ENCODE measurements around the gene FLNA. TPM values are rescaled to one million over a fixed set of nuclear protein-coding genes. Genes with fewer than 3 reads are reported as not detected.
"Not testable (repeated sequence)": the region's sequence is repeated elsewhere in the genome, so short reads cannot be mapped to it uniquely, and the experiment has no call there.

FLNA gene
- total and polyA plus RNA-seq, 4 experiments from 2014 or later = 87.4 to 871 (median 761) TPM

DNA sequence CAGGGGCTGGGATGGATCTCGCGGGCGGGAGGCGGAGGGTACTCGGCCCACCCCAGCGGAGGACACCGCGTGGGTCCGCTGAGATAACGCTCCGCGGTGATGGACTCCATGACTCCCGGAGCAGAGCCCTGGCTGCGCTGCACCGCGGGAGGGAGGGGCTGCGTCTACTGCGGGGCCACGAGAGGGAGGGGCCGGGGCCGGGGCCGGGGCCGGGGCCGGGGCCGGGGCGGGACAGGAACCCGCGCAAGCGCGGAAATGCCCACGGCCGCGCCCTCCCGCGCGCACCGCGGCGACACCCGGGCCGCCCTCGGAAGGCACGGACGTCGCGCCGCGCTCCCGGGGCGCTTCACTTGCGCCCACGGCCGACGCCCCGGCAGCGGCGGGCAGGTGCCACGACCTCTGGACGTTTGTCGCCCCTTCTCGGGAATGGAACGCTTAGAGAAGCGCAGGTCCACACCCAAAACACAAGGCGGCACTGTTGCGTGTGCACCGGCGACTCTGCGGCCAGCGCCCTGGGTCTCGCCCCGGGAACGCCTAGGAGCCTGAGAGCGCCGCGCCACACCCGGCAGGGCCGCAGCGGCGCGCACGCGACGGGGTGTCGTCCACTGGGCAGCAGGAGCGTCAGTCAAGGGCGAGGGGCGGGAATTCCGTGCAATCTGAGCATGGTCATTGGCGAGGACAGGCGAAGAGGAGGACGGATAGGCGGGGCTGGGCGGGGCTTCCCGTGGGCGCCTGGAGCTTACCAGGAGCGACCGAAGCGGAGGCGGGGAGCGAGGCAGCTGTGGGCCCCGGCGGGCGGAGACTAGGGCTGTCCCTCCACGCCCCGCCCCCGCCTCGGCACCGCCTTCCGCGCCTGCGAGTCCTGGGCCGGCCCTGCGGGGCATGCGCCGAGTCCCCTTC lies 32.8 kb downstream of the FLNA start:
- H3K9me3 Mint-ChIP-seq; POLR2A ChIA-PET (ENCODE audit: partially characterized antibody); H3K27ac ChIP-seq (ENCODE audit: low read depth, low read length); H3K36me3 Mint-ChIP-seq; H3K4me1 Mint-ChIP-seq; H3K36me3 ChIP-seq (ENCODE audit: insufficient read depth, low read length); CTCF ChIA-PET (ENCODE audit: partially characterized antibody); H3K4me3 Mint-ChIP-seq; intact Hi-C loops (cut with micrococcal nuclease); H3K4me3 ChIP-seq (ENCODE audit: low read length in 2 of 2); H3K4me1 ChIP-seq (ENCODE audit: insufficient read depth, low read length); H3K27me3 Mint-ChIP-seq; H3K9me3 ChIP-seq (ENCODE audit: control insufficient read depth in 1 of 2, low read length in 2 of 2); H3K27me3 ChIP-seq (ENCODE audit: insufficient read depth, low read length); H3K27ac Mint-ChIP-seq: not testable (repeated sequence)
- DNase-seq = peak in 3 of 5 donors; percentile 24 to 64 (median 31)

- POLR2A ChIA-PET (ENCODE audit: partially characterized antibody) = interaction anchor here (1.0 kb wide), 1 partner anchor 156 kb away, joined by 3 read pairs; the partner anchor contains the start of gene SLC10A3
- Histone ChIP-seq H3K36me3 (ENCODE audit: insufficient read depth, low read length) (no peaks in the 10 kb centered on the region), H3K4me3 (ENCODE audit: low read length in 2 of 2) (no peak overlapping the region), H3K27ac (ENCODE audit: low read depth, low read length) (no peak overlapping the region), H3K4me1 (ENCODE audit: insufficient read depth, low read length) (peaks cover 16% of the 10 kb centered on the region), H3K9me3 (ENCODE audit: control insufficient read depth in 1 of 2, low read length in 2 of 2) (no peaks in the 10 kb centered on the region), H3K27me3 (ENCODE audit: insufficient read depth, low read length) (no peaks in the 10 kb centered on the region)
- no peaks in the 10 kb centered on the region for H3K36me3 Mint-ChIP-seq
- peak overlapping the region in 6 of 7 donors; percentile 6 to 77 (median 54) for H3K27ac Mint-ChIP-seq
- peak overlapping the region in 3 of 8 donors; percentile 5 to 40 (median 23) for H3K4me3 Mint-ChIP-seq
- no peaks in the 10 kb centered on the region for H3K9me3 Mint-ChIP-seq
- DNase-seq = no peak
- CTCF ChIA-PET (ENCODE audit: partially characterized antibody) = interaction anchor here (1.7 kb wide), 1 partner anchor 26 kb away, joined by 6 read pairs; no protein-coding TSS in a partner anchor
- H3K4me1 Mint-ChIP-seq = peaks cover 9 to 30% (median 15%) of the 10 kb centered on the region in 4 donors
- H3K27me3 Mint-ChIP-seq = no peaks in the 10 kb centered on the region
- intact Hi-C loops (cut with micrococcal nuclease) = no loop called here
These were observed 39.9 kb downstream of the FLNA start for GRCh38 chrX:154334496-154334895.

- H3K36me3 ChIP-seq (ENCODE audit: insufficient read depth, low read length) = no peaks in the 10 kb centered on the region
- H3K4me3 ChIP-seq (ENCODE audit: low read length in 2 of 2) = no peak overlapping the region
- H3K4me1 ChIP-seq (ENCODE audit: insufficient read depth, low read length) = peaks cover 22% of the 10 kb centered on the region
- intact Hi-C loops (cut with micrococcal nuclease) = no loop called here
- no peak overlapping the region for H3K27ac ChIP-seq (ENCODE audit: low read depth, low read length)
- H3K9me3 ChIP-seq (ENCODE audit: control insufficient read depth in 1 of 2, low read length in 2 of 2) = no peaks in the 10 kb centered on the region
- POLR2A ChIA-PET (ENCODE audit: partially characterized antibody) = interaction anchor here (1.0 kb wide), 1 partner anchor 157 kb away, joined by 3 read pairs; the partner anchor contains the start of gene SLC10A3
- peaks cover 11 to 35% (median 17%) of the 10 kb centered on the region in 4 donors for H3K4me1 Mint-ChIP-seq
- H3K9me3 Mint-ChIP-seq = no peaks in the 10 kb centered on the region
- peak overlapping the region in 5 of 7 donors; percentile 24 to 82 (median 60) for H3K27ac Mint-ChIP-seq
- no peak for DNase-seq
- H3K27me3 Mint-ChIP-seq = no peaks in the 10 kb centered on the region
- H3K27me3 ChIP-seq (ENCODE audit: insufficient read depth, low read length) = no peaks in the 10 kb centered on the region
- no peaks in the 10 kb centered on the region for H3K36me3 Mint-ChIP-seq
- peak overlapping the region in 5 of 8 donors; percentile 7 to 58 (median 37) for H3K4me3 Mint-ChIP-seq
- CTCF ChIA-PET (ENCODE audit: partially characterized antibody) = interaction anchor here (1.7 kb wide), 1 partner anchor 25 kb away, joined by 6 read pairs; no protein-coding TSS in a partner anchor
These were observed 40.6 kb downstream of the FLNA start for GRCh38 chrX:154333837-154334271.

GRCh38 chrX:154333116-154333515 lies 41.3 kb downstream of the FLNA start:
- Histone ChIP-seq H3K36me3 (ENCODE audit: insufficient read depth, low read length) (no peaks in the 10 kb centered on the region), H3K9me3 (ENCODE audit: control insufficient read depth in 1 of 2, low read length in 2 of 2) (no peaks in the 10 kb centered on the region), H3K4me1 (ENCODE audit: insufficient read depth, low read length) (peaks cover 29% of the 10 kb centered on the region), H3K4me3 (ENCODE audit: low read length in 2 of 2) (no peak overlapping the region), H3K27ac (ENCODE audit: low read depth, low read length) (no peak overlapping the region), H3K27me3 (ENCODE audit: insufficient read depth, low read length) (no peaks in the 10 kb centered on the region)
- Mint-ChIP-seq H3K27me3 (no peaks in the 10 kb centered on the region), H3K27ac (peak overlapping the region in 1 of 7 donors; percentile 64), H3K4me3 (no peak overlapping the region), H3K9me3 (no peaks in the 10 kb centered on the region), H3K36me3 (no peaks in the 10 kb centered on the region), H3K4me1 (peaks cover 16 to 40% (median 21%) of the 10 kb centered on the region in 4 donors)
- DNase-seq = no peak
- CTCF ChIA-PET (ENCODE audit: partially characterized antibody) = interaction anchor here (1.7 kb wide), 1 partner anchor 24 kb away, joined by 6 read pairs; no protein-coding TSS in a partner anchor
- POLR2A ChIA-PET (ENCODE audit: partially characterized antibody) = no interaction called here
- intact Hi-C loops (cut with micrococcal nuclease) = no loop called here

DNA sequence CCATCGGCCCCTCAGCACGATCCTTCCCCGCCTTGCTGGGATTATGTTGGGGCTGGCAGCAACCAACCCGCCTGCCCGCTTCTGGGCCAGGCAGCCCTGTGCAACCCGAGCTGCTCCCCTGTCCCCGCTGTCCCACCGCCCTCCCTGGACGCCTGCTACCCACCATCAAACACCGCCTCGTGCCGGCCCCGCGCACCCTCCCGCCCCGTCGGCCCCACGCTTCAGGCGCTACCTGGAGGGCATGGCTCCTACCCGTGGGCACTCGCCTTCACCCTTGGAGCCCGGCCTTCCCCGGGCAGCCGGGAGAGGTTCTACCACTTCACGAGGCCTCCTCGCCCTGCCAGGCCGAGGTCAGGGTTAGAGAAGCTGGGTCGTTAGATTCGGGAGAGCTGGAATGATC lies 41.9 kb downstream of the FLNA start:
- peaks cover 20 to 46% (median 26%) of the 10 kb centered on the region in 4 donors for H3K4me1 Mint-ChIP-seq
- CTCF ChIA-PET (ENCODE audit: partially characterized antibody) = interaction anchor here (1.7 kb wide), 1 partner anchor 24 kb away, joined by 6 read pairs; no protein-coding TSS in a partner anchor
- H3K4me3 ChIP-seq (ENCODE audit: low read length in 2 of 2) = no peak overlapping the region
- H3K27ac ChIP-seq (ENCODE audit: low read depth, low read length) = no peak overlapping the region
- no peak overlapping the region for H3K4me3 Mint-ChIP-seq
- H3K9me3 ChIP-seq (ENCODE audit: control insufficient read depth in 1 of 2, low read length in 2 of 2) = no peaks in the 10 kb centered on the region
- no peaks in the 10 kb centered on the region for H3K9me3 Mint-ChIP-seq
- peaks cover 35% of the 10 kb centered on the region for H3K4me1 ChIP-seq (ENCODE audit: insufficient read depth, low read length)
- POLR2A ChIA-PET (ENCODE audit: partially characterized antibody) = no interaction called here
- no peaks in the 10 kb centered on the region for H3K36me3 Mint-ChIP-seq
- intact Hi-C loops (cut with micrococcal nuclease) = no loop called here
- no peak for DNase-seq
- H3K27me3 Mint-ChIP-seq = no peaks in the 10 kb centered on the region
- no peak overlapping the region for H3K27ac Mint-ChIP-seq
- H3K27me3 ChIP-seq (ENCODE audit: insufficient read depth, low read length) = no peaks in the 10 kb centered on the region
- H3K36me3 ChIP-seq (ENCODE audit: insufficient read depth, low read length) = no peaks in the 10 kb centered on the region

GRCh38 chrX:154329294-154329693 lies 45.1 kb downstream of the FLNA start:
- Histone ChIP-seq H3K4me1 (ENCODE audit: insufficient read depth, low read length) (peaks cover 58% of the 10 kb centered on the region), H3K27me3 (ENCODE audit: insufficient read depth, low read length) (no peaks in the 10 kb centered on the region), H3K9me3 (ENCODE audit: control insufficient read depth in 1 of 2, low read length in 2 of 2) (no peaks in the 10 kb centered on the region), H3K36me3 (ENCODE audit: insufficient read depth, low read length) (no peaks in the 10 kb centered on the region), H3K27ac (ENCODE audit: low read depth, low read length) (no peak overlapping the region), H3K4me3 (ENCODE audit: low read length in 2 of 2) (no peak overlapping the region)
- Mint-ChIP-seq H3K27me3 (no peaks in the 10 kb centered on the region), H3K36me3 (no peaks in the 10 kb centered on the region), H3K4me3 (no peak overlapping the region), H3K27ac (peak overlapping the region in 2 of 7 donors; percentile 41 to 86), H3K9me3 (no peaks in the 10 kb centered on the region), H3K4me1 (peaks cover 31 to 59% (median 43%) of the 10 kb centered on the region in 4 donors)
- no peak for DNase-seq
- intact Hi-C loops (cut with micrococcal nuclease) = no loop called here
- POLR2A ChIA-PET (ENCODE audit: partially characterized antibody) = no interaction called here
- CTCF ChIA-PET (ENCODE audit: partially characterized antibody) = interaction anchor here (1.0 to 3.2 kb wide), 3 partner anchors 12 to 44 kb away, joined by 3 to 15 read pairs (median 12); partner anchors contain the start of gene FLNA

- Histone ChIP-seq H3K27me3 (ENCODE audit: insufficient read depth, low read length) (no peaks in the 10 kb centered on the region), H3K27ac (ENCODE audit: low read depth, low read length) (no peak overlapping the region), H3K4me3 (ENCODE audit: low read length in 2 of 2) (no peak overlapping the region), H3K36me3 (ENCODE audit: insufficient read depth, low read length) (no peaks in the 10 kb centered on the region), H3K9me3 (ENCODE audit: control insufficient read depth in 1 of 2, low read length in 2 of 2) (no peaks in the 10 kb centered on the region), H3K4me1 (ENCODE audit: insufficient read depth, low read length) (peaks cover 51% of the 10 kb centered on the region)
- no peaks in the 10 kb centered on the region for H3K36me3 Mint-ChIP-seq
- intact Hi-C loops (cut with micrococcal nuclease) = no loop called here
- peak overlapping the region; percentile 70 to 93 (median 83) for H3K27ac Mint-ChIP-seq
- no peaks in the 10 kb centered on the region for H3K27me3 Mint-ChIP-seq
- ChIA-PET POLR2A (ENCODE audit: partially characterized antibody) (interaction anchor here (2.1 kb wide), 1 partner anchor 42 kb away, joined by 14 read pairs; no protein-coding TSS in a partner anchor), CTCF (ENCODE audit: partially characterized antibody) (interaction anchor here (3.2 kb wide), 1 partner anchor 45 kb away, joined by 12 read pairs; the partner anchor contains the start of gene FLNA)
- peak overlapping the region in 5 of 8 donors; percentile 8 to 44 (median 30) for H3K4me3 Mint-ChIP-seq
- H3K9me3 Mint-ChIP-seq = no peaks in the 10 kb centered on the region
- no peak for DNase-seq
- H3K4me1 Mint-ChIP-seq = peaks cover 24 to 53% (median 38%) of the 10 kb centered on the region in 4 donors
These were observed 45.8 kb downstream of the FLNA start for GRCh38 chrX:154328646-154329045.

Data from CD4-positive, alpha-beta memory T cell (primary cell).